Stimulated activated CD8-positive, alpha-beta memory T cell treated with anti-CD3 and anti-CD28 coated beads, Interleukin-12 subunit alpha, Interleukin-12 subunit beta, amount 100 ng/mL, for 1 hour (primary cell): ENCODE results near the gene ABHD15.
A peak's percentile ranks its signal among the peaks of the same experiment; 100 is the strongest.
"Not testable (repeated sequence)": the region's sequence is repeated elsewhere in the genome, so short reads cannot be mapped to it uniquely, and the experiment has no call there.

Source experiments
- DNase-seq: peaks from one replicate; pipeline ENCODE4 v3.0.0-alpha.2; 2020; ENCODE audit warnings: low read depth

Gene ABHD15

DNA sequence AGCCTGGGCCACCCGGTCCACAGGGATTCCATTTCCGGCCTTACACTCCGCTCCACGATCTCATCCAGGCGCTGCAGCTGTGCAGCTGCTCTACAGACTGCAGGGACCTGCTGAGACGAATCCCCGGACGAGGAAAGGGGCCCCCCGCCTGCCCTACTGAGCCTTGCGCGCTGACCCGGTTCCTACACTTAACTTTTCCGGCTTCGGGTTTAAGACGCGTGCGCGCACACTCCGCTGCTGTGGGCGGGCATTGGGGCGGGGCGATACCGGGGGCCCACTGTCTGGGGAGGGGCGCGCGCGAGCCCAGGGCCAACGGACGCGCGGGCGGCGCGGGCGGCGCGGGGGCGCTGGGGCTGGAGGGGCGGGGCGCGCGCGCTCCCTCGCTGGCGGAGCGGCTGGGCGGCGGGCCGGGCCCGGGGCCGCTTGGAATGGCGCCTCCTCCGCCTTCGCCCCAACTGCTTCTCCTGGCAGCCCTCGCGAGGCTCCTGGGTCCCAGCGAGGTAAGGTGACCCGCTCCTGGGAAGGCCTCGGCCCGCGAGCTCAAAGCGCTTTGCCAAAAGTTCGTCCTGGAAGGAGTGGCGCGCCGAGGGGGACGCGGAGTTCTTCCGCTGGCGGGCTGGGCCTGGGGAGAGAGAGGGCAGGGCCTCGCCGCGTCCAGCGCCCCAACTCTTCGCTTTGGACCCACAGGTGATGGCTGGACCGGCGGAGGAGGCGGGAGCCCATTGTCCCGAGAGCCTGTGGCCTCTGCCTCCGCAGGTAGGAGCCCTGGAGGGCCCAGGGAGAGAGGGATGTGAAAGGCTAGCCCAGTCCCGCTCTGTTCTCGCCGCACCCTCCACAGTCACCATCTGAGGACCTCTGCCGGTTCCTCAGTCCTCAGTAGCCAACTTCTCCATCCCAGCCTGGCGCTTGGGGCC is 1.8 kb upstream of the ABHD15 start, which contains the start of gene TP53I13:
TSS of gene TP53I13 (plus strand) at position 371 of the 914 bp plus-strand sequence. CDS start at position 429, 58 bp downstream.
- peak; percentile 88 for DNase-seq

DNA sequence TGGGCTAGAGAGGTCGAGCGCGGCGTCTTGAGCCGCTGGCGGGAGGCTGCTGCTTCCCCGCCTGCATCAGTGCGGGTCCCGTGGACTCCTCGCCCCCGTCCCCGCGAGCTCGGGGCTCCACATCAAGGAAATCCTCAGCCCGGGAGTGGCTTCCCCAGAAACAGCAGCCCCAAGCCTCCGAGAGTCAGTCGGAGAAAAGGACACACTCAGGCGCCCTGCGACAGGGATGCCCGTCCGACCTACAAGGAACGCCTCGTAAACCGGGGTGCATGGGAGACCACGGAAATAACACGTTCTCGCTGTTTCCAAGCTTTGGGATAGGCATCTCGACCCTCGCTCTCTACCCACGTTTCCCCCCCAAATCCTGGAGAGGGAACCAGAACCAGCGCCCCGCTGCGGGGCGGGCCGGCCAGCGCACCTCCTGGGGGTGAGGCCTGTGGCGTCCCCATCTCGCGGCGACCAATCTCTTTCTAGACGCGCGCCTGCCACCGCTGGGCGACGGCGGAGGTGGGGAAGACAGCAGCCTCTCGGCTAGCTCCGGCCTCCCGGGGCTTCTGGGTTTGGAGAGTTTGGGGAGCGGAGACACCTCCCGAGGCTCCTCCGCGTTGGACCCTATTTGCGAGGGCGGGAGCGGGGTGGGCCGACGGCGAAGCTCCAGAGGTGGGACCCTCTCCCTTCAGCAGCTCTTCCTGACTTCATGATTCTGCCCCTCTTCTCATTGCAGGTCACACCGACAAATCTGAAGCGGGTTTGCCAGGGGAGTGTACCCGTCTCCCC is 905 bp upstream of the ABHD15 start:
- peak; percentile 55 for DNase-seq

DNA sequence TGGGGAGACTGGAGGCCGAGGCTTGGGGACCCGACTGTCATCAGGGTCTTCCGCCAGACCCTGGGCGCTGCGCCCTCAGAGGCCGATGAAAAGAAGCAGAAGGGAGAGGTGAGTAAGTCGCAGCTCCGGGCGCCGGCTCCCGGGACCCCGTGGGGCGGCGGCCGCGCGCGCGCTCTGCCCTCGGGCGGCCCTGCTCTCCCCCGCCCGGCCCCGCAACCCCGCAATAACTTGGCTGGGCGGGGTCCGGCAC is 392 bp upstream of the ABHD15 start:
- no peak for DNase-seq

DNA sequence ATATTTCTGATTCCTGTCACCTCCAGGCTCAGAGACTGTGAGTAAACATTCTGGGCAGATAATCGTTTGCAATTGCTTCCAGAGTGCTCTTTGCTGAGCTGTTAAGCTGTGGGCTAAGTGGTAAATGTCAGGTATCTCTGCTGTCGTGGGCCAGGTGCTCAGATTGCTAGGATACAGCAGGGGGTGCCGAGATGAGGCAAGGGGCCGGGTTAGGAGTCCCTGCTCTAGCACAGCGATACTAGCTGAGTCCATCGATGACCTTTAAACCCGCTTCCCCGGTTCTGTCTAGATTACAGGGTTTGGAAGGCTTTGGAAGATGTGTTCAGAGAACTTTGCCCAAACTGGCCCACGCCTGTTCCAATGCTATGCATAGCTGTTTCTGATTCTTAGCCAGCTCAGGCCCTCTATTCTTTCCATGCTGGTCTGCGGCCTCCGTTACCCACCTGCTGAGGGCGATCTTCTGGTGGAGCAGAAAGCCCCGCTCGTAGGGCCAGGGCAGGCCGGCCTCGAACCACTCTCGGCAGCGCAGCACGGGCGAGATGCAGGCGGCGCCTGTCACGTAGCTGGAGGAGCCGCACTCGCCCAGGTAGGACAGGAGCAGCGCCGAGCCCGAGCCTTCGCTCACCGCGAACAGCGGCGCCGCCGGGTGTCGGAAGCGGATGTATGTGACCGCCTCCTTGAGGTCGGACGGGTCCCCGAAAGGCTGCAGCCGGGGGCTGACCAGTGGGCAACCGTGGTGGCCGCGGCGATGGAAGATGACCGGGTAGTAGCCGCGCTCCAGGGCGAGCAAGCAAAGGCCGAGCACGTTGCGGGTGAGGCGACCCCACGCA is 979 bp downstream of the ABHD15 start:
- peak; percentile 30 for DNase-seq

DNA sequence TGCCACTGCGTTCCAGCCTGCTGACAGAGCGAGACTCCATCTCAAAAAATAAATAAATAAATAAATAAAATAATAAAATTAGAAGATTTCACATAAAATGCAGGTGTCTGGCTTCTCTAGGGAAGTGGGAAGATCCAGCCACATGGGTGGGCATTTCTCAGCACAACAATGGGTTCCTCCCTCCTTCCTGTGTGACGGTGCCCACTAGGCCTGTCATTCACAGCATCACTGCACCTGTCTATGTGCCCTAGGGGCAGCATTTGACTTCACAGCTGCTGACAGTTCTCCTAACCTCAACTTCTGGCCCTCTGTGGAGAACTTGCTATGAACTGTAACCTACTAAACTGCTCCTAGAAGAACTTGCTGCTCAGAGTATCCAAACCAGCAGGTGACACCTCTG is 3.0 kb downstream of the ABHD15 start:
- no peak for DNase-seq

DNA sequence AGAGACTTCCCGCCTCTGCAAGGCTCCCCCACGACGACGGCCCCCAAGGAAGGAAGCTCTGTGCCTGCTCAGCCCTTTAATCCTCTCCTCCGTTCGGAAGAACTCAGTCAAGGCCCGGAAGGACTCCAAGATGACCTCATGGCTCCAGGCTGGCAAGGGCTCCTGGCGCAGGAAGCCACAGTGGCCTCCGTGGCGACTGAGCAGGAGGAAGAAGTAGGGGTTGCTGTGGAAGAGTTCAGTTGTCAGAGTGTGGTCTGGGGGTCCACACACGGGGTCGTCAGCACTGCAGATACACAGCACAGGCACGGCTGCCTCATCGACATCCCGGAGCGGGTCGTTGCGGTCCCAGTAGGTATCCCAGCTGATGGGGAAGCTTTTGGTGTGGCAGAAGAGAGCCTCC is 4.2 kb downstream of the ABHD15 start:
- no peak for DNase-seq

DNA sequence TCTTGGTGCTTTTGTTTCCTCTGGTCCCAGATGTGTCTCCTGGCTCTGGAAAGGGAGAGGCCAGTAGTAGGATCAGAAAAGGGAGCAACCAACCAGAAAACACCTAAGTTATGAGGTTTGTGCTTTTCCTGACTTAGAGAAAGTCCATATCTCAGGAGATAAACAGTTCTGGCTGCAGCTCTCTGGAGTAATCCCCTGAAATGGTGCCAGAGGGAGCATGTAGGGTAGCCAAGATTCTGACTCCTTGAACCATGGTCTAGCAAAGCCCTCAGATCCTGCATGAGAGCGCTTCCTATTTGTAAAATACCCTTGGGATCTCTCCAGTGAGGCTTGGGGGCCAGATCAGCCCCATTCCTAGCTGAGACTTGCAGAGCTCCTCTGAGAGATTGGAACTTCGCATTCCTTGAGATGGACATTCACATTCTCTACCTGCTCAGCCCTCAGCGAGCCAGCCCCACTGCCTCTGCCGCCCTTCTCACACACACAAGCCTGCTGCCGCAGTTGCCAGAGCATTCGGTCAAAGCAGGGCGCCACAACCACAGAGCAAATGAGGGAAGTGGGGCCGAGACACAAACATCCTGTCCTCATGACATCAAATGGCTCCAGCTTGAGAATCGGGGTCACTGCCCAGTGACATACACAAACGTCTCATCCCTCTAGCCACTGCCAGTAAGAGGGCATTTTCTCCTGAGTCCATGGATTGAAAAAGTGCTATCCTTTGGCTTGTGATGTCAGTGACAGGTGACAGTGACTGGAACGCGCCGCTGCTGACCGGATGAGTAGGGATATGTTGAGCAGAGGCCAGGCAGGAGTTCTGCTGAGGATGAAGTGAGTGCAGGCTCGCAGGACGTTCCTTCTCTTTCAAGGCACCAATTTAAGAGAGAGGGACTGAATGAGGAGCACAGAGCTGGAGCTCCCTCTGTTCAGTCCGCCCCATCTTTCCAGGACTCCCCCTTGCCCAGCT is 5.0 kb downstream of the ABHD15 start:
- DNase-seq, result no peak

DNA sequence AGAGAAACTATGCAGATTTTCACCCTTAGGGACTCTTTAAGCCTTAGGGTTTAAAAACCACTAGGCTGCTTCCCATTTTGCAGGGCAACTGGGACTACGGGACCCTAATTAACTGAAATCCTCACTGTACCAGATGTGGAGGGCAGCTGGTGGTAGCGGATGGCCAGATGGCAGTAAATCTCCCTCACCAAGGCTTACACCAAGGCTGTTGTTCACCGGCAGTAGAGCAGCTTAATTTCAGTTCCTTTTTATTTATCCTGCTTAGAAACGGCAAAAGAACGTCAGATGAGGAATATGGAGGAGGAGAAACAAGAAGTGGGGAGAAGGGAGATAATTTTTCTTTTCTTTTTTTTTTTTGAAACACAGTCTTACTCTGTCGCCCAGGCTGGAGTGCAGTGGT is 6.5 kb downstream of the ABHD15 start:
- DNase-seq, result no peak

DNA sequence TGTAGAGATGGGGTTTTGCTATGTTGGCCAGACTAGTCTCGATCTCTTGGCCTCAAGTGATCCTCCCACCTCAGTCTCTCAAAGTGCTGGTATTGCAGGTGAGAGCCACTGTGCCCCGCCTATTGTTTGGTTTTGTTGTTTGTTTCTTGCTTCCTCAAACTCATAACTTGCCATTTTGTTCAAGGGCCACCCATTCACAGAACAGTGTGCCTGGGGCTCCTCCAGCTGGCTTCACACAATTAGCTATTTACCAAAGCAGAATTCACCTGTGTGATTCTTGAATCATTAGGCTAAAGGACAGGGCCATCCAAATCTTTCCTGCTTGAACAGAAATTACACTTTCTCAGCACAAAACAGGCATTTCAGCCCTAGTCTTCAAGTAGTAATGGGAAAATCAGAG is 7.2 kb downstream of the ABHD15 start:
- DNase-seq, result no peak

DNA sequence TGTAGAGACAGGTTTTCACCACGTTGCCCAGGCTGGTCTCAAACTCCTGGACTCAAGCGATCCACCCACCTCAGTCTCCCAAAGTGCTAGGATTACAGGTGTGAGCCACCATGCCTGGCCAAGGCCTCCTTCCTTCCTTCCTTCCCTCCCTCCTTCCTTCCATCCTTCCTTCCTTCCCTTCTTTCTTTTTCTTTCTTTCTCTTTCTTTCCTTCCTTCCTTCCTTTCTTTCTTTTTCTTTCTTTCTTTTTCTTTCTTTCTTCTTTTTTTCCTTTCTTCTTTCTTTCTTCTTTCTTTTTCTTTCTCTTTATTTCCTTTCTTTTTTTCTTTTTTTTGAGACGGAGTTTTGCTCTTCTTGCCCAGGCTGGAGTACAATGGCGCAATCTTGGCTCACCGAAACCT is 8.7 kb downstream of the ABHD15 start:
- DNase-seq, result not testable (repeated sequence)

DNA sequence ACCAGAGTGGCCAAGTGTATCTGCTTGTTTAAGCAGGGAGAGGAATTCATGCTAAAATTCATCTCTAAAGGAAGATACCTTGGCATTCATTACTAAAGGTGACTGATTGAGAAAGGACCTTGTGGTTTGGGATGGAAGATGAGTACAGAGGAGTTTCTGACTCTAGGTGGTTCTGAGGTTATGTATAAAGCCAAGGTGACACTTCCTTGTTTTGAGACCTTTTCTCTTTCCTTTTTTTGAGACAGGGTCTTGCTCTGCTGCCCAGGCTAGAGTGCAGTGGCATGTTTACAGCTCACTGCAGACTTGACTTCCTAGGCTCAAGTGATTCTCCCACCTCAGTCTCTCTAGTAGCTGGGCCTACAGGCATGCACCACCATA is 9.1 kb downstream of the ABHD15 start:
- no peak for DNase-seq

DNA sequence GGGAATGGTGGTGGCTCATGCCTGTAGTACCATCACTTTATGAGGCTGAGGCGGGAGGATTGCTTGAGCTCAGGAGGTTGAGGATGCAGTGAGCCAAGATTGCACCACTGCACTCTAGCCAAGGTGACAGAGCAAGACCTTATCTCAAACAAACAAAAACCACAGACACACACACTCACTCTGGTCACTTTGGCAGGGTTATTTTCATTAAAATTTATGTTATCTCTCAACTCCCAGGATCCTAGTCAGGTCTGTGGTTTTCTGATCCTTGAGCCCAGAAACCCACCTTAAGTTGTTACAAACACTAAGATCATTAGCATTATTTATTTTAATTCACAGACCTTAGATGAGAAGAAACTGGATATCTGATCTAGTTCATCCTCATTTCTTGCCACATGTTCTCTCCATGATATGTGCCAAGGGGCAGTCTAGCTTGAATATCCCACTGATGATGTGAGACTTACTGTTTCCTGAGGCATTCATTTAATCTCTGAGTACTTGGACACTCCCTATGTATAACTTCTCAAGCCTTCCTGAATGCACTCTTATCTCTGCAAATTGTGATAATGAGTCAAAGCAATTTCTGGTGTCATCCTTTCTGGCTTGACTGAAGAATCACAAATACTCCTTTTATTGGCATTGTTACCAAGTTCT is 9.6 kb downstream of the ABHD15 start:
- DNase-seq, result no peak

DNA sequence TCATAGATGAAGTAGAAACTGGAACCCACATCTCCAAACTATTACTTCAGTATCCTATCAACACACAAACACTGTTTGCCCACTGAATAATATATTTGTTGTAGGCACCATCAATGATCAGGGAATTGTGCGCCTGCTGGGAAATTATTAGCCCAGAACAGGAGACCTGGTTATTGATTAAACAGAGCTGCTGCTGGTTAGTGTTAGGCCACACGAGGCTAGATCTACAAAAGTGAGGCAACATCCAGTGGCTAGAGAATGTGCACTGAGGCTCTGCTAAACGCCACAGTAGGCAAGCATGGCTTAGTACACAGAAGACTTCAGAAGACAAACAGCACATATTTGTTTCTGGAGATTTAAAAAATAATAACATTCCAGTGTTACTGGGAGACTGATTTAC is 11.0 kb downstream of the ABHD15 start:
- no peak for DNase-seq

DNA sequence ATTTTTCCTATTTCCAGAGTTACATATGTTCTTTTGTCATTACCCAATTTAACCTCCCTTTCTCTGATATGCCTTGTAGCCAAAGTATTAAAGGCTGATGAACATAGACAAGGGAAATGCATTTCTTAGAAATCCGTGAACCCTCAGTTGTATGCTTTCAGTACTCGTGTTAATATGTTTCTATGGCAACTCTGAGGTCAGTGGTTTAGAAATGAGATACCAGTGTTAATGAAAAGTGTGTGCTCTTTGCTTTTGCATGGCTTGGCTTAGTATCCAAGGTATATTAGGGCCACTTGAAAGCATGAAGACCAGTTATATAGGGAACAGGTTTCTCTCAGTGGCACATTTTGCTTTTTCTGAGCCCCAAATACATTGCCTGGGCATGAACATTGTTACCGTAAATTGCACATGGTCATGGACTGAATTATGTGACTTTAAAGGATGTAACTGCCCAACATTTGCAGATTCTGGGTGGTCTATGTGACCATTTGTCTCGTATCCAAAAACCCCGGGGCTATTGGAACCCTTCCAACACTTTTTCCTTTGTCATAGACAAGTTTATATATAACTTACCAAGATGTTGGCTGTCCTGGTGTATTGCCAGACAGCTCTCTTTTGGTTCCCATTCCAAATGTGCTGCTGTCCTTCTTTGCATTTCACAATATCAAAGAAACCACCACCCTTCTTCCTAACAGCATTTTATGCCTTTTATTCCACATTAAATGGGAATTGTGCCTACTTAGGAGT is 17.5 kb downstream of the ABHD15 start:
- DNase-seq, result no peak

DNA sequence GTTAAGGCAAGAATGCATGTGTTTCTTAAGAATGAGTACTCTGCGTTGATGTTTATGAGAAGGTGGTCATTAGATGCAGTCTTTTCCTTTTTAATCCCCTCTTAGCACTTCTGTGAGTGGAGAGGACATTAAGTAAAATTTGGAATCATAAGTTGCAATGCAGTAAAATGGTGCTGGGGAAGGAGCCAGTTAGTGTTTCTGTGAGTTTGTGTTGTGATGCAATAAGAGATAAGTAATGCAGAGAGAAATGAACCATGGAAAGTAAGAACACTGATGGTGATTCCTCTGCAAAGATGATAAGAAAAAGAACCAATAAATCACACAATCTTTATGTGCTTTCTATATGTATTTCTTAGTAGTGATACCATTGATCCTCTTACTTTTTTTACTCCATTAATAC is 20.0 kb downstream of the ABHD15 start:
- no peak for DNase-seq

DNA sequence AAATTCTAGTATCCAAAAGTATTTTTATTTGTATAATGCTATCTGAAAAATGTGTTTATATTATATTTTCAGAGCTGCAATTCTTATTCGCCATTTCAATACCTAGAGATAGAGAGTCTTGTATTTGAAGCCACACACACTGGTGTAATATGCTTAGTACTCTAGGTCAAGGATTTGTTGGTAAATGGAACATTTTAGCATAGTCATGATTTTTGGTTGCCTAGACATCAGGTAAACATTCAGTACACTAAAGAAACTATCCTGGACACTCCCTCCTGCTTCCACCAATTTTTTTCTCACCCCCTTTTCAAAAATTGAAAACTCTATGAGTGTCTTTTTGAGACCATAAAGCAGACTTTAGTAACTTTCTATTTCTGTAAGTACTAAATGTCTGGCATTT is 20.8 kb downstream of the ABHD15 start:
- DNase-seq, result no peak

DNA sequence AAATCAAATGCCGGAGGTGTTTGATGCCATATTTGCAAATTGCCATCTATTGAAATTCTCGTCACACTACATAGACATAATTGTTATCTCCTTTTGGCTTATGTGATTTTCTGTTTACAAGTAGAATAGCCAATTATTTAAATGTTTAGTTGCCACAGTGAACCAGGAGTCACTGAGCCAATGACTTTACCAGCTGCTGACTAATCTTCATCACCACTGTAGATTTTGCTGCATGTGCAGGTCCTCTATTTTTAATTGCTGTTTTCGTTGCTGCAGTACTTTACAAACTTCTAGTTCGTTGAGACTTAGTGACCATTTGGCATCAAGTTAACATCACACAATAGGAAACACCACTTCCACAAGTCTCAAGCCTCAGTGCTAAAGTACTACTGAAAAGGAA is 22.8 kb downstream of the ABHD15 start:
- DNase-seq, result no peak

DNA sequence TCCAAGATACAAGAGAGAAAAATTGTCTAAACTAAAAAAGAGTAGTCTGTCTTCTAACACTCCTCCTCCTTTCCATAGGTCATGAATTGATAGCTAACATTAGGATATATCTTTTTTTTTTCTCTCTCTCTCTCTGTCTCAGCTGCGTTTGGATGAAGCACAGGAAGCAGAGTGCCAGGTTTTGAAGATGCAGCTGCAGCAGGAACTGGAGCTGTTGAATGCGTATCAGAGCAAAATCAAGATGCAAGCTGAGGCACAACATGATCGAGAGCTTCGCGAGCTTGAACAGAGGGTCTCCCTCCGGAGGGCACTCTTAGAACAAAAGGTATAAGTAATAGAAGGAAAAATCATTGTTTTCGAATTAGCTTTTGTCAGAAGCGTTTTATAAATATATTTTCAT is 32.9 kb downstream of the ABHD15 start:
- no peak for DNase-seq

DNA sequence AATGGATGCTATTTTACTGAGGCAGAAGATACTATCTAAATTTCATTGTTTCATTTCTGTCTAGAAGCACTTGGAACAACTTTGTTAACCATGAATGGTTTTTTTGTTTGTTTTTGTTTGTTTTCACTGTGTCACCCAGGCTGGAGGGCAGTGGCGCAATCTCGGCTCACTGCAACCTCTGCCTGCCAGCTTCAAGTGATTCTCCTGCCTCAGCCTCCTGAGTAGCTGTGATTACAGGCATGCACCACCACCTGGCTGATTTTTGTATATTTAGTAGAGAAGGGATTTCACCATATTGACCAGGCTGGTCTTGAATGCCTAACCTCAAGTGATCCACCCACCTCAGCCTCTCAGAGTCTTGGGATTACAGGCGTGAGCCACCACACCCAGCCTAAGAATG is 40.5 kb downstream of the ABHD15 start:
- DNase-seq, result no peak

DNA sequence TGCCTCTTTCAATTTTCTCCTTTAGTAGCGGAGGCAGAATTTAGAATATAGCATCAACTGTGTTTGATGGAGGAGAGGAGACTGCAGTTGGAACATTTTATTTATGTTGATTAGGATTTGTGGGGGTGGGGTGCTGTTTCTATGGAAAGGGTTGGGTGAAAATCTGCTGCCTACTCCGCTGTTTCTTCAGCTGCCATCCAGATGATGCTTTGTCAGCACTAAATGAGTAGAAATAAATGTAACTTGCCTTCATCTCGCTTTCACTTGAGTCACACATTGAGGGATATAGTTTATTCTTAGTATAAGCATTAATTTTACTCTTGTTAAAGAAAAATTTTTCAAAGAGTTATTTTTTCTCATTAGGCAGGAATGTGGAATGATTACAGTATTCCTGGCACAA is 42.1 kb downstream of the ABHD15 start:
- DNase-seq, result no peak
